Cardiac atrium fibroblast (primary cell): ENCODE data around the gene NUP155. TPM values are rescaled to one million over a fixed set of nuclear protein-coding genes. Genes with fewer than 3 reads are reported as not detected.

ENCODE experiments used
- total RNA-seq: library from RNA; depleted of rRNA; stranded (reverse); fragments of >200 nt; gene quantifications from 2 replicates; pipeline ENCODE4 v1.2.3, GENCODE V29; 2015

The NUP155 gene
- 10.3 and 30.6 TPM in 2 replicates for total RNA-seq

DNA sequence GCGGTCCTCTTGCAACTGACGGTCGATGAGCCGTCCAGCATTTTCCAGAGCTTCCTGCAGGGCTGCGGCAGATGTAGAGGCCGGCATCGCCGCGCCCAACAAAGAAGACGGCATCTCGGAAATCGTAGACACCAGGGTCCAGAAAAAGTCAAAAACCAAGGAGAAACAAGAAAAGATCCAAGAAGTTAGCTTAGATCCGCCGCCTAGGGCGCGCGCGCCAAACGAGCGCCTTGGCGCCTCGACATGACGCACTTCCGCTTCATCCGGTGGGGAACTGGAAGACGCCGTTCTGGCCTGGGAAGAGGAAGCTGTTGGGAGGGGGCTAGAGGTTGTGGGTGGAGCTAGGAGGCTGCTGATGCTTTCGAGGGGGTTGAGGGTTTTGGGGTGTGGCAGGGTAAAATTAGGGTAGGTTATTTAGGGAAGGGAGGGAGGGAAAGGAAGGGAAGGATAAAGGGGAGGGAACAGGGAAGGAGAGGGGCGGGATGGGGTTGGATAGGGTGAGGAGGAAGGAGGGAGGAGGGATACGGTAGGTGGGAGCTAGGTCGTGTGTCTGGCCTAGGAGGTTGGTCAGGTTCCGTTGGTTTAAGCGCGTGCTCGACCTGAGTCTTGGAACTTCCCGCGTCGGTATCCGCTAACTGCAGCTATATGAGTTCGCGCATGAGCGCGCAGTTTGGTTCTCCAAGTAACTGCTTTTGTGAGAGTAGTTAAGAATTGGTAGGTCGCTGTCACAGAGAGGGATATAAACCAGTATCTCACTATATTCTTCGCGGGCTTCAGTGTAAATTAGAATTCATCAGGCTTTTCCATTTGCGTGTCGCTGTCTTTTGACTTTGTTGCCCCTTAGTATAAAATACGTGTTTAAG lies at the start of gene NUP155:
Gene NUP155 (minus strand): TSS at position 243 of the 863 bp plus-strand sequence. CDS start 129 bp downstream, at position 114.

DNA sequence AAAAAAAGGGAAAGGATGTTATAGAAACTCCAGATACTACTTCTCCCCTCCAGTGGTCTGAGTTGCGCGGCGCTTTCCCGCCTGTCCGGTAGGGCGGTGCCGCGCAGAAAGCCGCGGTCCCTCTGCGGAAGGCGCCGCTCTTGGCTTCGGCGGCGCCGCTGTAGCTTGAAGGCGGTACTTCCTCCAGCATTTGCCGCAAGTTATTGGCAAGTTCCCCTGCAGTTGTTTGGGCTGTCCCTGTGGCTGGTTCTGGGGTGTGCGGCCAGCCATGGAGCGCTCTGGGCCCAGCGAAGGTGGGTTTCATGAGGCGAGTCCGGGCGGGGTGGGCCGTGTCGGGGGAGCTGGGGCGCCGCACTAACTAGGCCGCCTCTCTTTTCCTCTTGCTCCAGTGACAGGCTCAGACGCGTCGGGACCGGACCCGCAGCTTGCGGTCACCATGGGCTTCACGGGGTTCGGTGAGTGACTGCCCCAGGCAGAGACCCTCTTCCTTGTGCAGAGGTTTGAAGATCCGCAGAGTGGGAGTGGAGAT lies 8.3 kb upstream of the NUP155 start, which contains the start of gene WDR70:
Gene WDR70 (plus strand): TSS at position 219 of the 529 bp plus-strand sequence. CDS start 50 bp downstream, at position 269.

DNA sequence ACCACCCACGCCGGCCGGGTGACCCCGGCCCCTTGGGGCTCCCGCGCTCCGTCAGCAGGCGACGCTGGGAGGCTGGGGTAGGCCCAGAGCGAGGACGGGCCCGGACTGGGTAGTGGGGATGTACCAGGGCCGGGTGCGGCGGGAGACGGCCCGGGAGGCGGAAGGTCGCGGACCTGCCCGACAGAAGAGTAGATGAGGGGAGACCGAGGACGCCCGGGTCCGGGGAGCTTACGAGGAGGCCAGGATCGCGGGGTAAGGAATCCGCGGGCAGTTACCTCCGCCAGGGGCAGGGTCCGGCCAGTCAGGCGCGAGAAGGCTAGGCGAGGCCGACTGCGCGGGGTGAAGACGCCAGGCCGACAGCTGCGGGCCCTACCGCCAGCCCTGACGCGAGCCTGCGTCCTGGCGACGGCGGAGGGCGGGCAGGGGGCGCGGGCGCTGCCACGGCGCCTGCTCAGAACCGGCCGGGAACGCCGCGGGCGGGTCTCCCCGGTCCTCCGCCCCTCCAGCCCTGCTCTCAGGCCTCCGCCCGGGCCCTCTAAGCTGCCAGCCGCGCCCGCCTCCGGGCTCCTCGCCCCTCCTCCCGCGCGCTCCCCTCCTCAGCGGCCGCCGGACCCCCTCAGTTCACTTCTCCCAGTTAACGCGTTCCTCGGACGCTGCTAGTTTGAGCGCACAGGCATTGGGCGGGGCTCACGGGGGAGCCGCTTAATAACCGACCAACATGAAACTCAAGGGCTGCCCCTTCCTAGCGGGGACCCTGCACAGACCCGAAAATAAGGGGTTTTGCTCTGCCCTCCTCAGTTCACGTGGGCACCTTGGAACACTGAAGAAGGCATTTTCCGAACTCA lies 121.7 kb downstream of the NUP155 start, which contains the start of gene CPLANE1:
Gene CPLANE1 (minus strand): TSS at position 407 of the 845 bp plus-strand sequence. CDS start 1,678 bp downstream, outside the sequence.

Other genes starting within 250 kb of the NUP155 start
- gene CPLANE1, start 121.7 kb downstream of the NUP155 start, total RNA-seq: 7.9 and 8.7 TPM in 2 replicates
- 10.7 and 15.6 TPM in 2 replicates for gene WDR70, start 8.2 kb upstream of the NUP155 start, total RNA-seq